AG20443 (cell line): ENCODE measurements around the gene NOL9.

ENCODE experiments used
- DNase-seq: peaks from one replicate; pipeline ENCODE4 v3.0.0; 2012; ENCODE audit warnings: low spot score, mixed read lengths

NOL9 gene

DNA sequence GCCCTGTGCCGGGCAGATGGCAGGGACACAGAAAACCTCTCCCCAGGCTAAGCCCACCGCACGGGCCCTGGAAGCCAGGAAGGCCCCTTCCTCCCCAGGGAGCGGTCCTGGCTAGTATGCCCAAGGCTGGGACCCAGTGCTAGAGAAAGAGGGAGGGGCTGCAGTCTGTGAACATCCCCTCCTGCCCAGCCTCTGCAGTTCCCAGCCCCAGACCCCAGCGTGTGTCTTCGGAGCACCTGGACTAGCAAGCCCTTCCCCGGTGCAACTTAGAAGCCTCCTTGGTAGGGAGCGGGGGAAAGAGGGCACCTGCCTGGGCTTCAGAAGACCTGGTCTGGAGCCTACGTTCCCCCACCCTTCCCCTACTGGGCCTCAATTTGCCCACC lies 64.9 kb downstream of the NOL9 start:
- no peak for DNase-seq

DNA sequence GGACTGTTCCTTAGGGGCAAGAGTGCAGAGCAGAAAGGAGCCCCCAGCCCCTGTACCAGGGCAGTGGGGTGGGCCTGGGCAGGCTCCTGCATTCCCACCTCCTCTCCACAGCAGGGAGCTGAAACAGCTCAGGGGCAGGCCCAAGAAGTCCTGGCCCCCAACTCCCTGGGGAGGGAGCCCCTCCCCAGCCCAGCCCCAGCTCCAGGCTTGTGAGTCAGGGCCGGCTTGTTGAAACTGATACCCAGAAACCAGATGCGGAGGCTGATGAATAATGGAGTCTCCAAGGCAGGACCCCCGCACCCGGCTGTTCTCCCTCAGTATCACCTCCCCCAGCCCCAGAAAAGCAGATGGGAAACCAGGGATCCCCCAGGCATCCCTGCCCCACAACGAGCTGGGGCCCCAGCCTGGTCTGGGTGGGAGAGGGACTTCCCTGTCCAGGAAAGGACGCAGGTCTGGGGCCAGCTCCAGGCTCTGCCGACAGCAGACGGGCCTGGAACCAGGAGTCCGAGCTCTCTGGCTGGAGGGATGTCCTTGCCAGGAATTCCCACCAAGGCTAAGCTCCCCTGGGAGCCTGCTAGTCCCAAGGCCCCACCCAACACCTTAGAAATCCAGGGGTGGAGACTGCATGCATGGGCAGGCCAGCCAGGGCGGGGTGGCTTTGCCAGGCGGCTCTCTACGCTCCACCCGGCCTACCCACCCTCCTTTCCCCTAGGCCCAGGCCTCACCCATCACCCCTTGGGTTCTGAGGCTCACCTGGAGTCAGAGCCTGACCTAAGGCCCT lies 65.5 kb downstream of the NOL9 start:
- DNase-seq = no peak

DNA sequence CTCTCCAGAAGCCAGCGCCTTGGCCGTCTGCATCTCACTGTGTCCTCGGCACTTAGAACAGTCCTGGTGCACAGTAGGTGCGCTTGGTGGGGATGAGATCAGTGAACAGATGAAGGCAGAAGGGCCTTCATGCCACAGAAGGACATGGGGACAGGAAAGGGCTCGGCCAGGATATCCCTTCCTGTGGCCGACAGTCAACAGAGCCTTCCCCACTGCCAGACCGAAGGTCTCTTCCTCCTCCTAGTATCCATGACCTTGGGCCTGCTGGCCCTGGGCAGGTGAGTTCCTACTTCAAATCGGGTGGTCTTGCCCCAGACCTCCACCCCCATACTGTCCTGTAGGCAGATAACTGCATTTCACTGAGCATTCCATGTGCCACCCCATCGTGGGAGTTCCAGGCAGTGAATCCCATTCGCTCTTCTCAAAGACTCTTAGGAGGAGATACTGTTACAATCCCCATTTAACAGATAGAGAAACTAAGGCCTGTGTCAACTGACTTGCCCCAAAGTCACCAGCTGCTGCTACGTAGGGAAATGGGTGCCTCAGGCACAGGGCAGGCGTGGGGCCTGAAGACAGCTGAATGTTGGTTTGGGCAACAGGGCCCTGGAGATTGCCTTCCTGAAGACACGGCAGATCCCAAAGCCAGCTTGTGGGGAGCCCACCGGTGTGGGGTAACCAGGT lies 66.4 kb downstream of the NOL9 start:
- no peak for DNase-seq

DNA sequence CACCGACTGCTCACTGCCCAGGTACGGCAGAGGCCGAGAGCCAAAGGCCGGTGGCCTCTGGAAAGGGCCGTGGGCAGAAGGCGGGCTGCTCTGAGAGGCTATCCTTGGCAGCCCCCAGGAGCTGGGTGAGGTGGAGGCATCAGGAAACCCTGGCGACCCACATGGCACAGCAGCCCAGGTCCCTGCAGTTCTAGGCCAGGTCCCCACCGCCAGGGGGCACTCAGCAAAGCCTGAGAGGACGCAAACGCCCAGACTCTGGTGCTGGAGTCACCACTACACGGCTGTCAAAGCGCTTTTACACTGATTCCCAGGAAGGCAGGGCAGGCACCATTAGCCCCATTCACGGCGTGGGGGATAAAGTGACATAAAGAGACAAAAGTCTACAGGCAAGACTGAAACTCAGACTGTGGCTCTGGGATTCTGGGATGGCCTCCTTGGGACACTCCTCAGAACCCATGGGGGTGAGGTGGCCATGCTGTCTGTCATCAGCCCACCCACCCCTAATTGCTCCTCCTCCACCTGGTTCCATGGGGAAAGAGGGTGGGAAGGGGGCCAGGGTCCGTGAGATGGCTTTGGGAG lies 67.8 kb downstream of the NOL9 start:
- DNase-seq = peak; percentile 94

DNA sequence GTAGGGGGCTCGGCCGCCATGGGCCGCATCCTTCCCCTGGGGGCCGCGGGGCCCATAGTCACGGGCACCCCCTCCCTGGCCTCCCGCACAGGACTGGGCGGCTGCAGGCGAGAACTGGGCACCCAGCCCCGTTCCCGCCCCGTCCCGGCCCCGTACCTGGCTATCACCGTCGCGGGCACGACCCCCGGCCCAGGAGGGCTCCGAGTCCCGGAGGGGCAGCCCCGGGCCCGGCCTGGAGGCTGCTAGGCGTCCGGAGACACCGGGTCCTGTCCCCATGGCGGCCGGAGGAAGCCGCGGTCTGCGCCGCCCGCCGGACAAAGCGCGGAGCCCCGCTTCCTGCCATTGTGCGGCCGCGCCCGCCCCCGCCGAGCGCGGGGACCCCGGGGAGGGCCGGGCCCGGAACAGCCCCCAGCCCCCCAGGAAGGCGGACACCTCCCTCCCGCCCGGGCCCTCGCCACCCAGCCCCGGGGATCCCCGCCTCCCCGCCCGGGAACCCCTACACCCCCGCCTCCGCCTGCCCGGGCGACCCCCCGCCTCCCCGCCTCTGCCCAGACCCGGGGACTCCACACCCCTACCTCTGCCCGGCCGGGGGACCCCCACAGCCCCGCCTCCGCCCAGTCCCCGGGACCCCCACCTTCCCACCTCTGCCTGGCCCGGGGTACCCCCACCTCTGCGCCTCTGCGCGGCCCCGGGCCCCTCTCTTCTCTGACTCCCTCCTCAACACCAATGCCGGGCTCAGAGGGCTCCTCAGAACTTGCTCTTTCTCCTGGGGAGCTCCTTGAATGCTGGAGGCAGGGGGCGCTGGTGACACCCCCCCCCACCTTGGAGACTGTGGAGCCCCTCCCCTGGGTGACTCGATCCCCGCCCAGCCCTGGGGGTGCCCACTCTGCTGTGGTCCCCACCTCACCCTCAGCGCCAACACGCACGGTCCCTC lies 68.9 kb downstream of the NOL9 start:
- DNase-seq = peak; percentile 56

DNA sequence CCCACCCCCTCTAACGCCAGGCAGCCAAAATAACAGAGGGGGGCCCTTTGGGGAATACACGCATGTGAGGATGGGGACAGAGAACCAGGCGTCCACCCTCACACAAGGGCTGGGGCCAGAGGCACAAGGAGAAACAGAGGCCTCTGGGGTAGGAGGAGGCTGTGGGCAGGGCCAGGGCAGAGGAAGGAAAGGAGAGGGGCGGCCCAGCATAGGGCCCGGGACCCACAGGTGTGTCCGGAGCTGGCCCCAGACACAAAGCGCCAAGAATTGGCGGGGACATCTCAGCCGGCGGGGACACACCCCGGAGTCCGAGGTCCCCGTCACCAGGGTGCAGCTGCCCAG lies 69.5 kb downstream of the NOL9 start:
- DNase-seq = no peak

DNA sequence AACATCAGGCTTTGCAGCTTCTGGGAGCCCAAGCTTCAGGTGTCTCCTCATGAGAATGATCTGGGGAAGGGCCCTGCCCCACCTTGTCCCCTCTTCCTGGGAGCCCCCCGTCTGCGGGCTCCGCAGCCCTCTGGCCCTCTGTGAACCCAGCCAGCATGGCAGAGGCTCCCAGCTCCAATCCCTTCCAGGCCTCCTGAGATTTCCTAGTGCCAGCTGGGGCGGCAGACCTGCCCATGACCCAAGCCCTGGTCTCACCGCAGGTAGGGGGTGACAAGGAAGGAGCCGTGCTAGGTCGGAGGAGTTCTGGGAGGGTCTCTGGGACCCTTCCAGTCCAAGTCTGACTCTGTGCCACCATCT lies 70.6 kb downstream of the NOL9 start:
- no peak for DNase-seq

DNA sequence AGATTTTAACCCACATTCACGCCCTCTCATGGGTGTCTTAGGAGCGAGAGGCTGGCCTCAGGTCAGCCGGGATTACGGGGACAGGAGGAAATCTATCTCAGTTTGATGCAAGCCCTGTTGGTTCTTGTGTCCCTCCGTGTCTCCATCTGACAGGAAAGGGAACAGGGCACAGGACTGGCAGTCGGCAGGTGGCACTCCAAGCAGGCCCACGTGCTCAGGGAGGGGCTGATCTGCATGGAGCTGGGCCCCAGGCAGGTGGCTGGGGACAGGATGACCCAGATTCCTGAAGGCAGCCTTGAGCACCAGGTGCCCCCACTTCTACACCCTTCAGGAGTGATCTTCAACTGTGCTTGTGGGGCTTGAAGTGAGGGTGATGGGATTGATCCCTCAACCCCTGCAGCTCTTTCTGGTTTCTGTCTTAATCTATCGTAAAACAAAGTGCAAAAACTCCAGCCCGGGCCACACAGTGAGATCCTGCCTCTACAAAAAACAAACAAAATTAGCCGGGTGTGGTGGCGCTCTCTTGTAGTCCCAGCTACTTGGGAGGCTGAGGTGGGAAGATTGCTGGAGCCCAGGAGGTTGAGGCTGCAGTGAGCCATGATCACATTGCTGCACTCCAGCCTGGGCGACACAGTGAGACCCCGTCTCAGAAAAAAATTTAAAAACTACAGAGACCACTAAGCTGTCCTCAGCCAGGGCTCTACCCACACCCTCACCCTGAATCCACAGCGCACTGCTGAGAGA lies 71.1 kb downstream of the NOL9 start:
- DNase-seq = no peak

DNA sequence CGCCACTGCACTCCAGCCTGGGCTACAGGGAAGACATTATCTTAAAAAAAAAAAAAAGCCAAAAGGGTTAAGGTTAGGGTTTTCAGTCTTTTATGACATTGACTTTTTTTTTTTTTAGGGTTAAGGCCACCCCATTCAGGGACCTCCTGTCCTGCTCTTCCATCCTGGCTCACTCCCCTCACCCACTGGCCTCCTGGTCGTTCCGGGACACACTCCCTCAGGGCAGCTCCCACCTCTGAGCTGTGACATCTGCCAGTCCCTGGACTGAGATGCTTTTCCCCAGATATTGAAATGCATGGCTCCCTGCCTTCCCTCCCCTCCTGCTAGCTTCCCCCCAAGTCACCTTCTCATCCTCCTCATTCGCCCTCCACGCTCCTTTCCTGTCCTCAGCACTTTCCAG lies 72.5 kb downstream of the NOL9 start:
- DNase-seq = no peak

DNA sequence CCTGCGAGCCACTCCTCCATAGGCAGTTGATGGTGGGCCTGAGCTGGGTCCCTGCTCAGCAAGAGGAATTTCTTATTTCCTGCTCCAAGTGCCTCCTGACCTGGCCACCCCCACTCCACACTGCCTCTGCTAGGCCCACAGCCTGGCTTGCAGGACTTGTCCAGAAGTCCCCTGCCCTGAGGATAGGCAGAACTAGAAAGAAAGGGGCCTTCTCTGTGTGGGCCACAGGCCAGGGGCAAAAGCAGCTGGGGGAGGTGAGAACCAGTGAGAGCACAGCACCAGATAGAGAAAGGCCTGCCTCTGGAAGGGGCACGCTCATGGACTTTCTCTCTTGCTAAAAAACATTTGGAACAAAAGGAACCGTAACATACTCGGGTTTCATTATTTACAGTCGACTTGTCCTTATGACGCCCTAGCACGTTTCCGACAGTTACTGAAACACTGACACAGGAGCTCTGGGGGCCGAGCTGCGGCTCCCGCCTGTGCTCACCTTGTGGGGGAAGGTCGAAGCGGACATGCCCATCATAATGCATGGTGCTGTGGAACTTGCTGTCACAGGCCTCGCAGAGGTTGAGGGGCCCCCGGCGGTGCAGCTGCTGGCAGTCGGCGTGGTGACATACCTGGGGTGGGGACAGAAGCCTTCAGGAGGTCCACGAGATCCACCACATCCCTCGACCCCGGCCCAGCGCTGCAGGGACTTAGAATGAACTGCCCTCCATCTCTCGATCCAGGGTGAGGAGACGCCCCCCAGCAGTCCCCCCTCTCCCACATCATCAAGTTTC lies 77.1 kb downstream of the NOL9 start:
- no peak for DNase-seq

DNA sequence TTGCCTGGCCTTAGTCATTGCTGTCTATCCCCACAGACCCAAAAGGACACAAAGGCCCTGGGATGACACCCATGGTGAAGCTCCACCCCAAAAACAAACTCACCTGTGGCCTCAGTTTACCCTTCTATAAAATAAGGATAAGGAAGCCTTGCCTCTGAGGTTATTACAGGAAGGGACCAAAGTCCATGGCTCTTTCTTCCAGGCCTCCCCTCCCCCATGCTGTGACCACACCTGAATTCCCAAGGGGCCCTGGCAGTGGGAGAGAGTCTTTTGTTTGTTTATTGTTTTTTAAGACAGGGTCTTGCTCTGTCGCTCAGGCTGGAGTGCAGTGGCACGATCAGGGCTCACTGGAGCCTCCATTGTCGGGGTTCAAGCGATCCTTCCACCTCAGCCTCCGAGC lies 77.8 kb downstream of the NOL9 start:
- DNase-seq = no peak

DNA sequence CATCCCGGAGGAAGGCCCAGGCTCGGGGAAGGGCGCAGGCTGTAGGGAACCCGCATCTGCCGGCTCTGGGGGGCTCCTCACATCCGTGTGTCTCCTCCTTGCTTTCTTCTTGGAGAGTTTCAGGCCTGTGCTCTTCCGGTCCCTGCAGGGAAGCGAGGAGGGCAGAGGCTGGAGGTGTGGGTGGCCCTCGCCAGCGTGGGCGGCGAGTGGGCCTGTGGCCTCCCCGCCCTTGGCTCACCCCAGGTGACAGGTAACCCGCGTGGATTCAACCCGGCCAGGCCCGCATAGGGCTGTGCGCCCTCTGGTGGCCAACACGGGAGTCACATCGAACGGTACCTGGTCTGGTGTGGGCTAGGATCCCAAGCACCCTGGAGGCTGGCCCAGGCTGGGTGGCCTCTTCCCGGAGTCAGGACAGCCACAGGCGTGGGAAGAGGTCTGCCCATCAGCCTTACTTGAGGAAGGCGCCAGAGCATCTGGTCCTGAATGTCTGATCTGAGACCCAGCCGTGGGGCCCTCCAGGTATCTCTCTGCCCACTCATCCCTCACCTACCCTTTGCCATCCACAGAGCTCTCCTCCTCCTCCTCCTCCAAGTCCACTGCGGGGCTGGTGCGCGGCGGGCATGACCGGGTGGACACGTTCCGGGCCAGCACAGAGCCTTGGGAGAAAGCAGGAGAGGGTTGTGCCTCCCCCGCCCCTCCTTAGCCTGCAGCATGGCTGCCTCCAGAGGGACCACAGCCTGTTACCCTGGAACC lies 78.8 kb downstream of the NOL9 start:
- DNase-seq = peak; percentile 84

DNA sequence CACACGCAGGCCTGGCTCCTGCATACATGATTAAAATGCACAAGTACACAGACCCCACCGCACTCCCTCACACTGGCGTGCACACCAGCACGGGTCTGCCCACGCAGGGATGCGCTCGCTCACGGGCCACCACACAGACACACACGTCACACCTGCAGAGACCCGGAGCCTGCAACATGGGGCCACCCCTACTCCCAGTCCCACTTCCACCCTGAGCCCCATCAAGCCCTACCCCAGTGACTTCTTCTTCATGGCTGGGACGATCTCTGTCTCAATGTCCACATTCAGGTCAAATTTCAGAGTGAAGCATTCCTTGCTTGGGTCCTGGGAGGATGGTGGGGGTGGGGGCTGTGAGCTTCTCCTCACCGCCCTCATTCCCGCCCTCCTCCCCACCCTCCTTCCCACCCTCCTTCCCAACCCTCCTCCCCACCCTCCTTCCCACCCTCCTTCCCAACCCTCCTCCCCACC lies 79.5 kb downstream of the NOL9 start:
- no peak for DNase-seq

DNA sequence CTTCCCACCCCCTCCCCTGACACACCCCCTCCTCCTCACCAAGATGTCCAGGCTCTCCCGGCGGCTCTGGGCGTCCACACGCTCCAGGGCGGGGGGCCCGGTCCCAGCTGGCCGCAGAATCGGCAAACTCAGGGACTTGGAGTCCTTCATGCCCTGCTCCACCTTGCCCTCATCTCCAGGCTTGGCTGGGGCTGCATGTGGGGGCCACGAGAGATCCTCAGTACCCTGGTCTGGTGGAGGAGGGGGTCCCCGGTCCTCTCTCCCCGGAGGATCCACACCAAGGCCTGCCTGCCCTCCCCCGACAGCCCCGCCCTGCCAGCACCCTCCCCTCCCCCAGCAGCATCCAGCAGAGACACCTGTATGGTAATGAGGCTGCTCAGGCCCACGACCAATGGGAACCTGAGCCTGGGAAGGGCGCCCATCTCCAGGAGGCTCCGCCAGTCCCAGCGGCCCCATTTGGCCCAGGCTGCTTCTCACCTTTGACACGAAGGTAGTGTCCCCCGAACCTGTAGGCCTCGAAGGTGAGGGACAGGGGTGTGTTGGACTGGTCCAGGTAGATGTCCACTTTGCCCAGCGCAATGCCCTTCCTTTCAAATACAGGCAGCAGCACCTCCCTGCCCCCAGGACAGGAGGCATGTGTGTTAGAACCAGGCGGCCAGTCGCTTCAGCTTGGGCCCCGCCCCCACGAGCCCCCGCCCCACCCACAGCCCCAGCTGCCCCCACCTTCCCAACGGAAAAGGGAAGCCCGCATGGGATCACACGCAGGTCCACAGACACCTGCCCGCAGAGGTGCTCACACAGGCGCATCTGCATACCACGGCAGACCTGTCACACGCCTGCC lies 80.1 kb downstream of the NOL9 start:
- DNase-seq = no peak

DNA sequence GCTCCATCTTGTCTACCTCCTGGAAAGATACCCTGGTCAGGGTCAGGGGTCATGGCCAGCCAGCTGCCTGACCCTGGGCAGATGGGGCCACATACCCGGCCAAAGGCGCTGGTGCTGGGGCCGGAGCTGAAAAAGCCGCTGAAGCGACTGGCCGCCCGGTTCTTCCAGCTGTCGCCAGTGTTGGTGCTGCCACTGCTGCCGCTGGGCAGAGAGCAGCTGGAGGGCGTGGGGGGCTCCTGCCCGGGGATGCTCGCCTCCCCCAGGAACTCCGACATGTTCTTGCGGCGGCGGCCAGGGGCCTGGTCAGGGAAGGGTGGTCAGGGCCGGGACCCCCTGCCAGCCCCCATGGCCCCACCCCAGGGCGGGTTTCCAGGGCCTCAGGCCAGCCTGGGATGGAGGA lies 81.2 kb downstream of the NOL9 start:
- DNase-seq = no peak

DNA sequence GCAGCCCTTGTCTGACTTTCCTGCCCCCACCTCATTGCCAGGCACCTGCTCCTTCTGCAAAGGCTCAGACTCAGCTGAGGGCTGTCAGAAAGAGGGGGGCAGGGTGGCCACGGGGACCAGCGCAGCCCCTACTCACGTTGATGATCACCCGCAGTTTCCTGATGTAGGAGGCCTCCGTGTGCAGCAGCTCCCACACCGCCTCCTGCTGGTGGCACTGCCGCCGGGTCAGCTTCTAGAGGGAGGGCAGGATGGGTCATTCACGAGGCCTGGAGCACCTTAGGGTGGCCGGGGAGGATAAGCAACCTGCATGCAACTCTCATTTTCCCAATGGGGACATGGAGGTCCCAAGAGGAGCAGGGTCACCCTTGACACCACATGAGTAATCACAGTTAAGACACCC lies 81.9 kb downstream of the NOL9 start:
- DNase-seq = no peak

DNA sequence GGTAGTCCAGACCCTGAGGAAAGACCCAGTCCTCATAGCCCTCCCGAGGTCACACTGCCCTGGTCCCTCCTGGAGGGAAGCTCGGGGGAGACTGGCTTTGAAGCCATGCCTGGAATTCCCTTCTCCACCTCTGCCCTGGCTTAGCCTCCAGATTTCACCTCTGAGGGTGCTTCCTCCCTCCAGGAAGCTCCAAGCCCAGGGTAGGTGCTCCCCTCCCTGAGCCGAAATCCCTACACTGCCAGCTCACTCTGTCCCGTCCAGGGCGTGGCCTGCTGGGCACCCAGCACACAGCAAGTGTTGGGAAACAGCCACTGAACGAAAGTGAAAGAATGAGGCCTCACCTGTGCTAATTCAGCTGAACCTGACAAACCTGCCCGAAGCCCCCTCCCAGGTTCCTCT lies 82.3 kb downstream of the NOL9 start:
- DNase-seq = no peak
